A673 (cell line): ENCODE measurements around the gene XKR8. TPM values are rescaled to one million over a fixed set of nuclear protein-coding genes. Genes with fewer than 3 reads are reported as not detected.

ENCODE experiments used
- BruUV-seq: library from RNA; stranded (reverse); fragments of 400-500 nt; replicated peaks from 2 replicates; lab custom pipeline; 2021; lab: Mats Ljungman, UMichigan
- CTCF ChIA-PET: fragments of 300-600 bp; sonication (Branson Sonifier 250); formaldehyde crosslinking; loops from one replicate; lab custom pipeline; 2022; ENCODE audit warnings: antibody characterized with exemption; lab: Charles Lee
- POLR2A ChIA-PET: fragments of 300-600 bp; sonication (Branson Sonifier 250); formaldehyde crosslinking; loops from one replicate; lab custom pipeline; 2022; ENCODE audit warnings: antibody characterized with exemption; ENCODE audit not compliant: low non-redundant PET; lab: Charles Lee
- DNase-seq: peaks from one replicate; pipeline ENCODE4 v3.0.0-alpha.2; 2015; ENCODE audit warnings: low spot score
- H3K27ac ChIP-seq: fragments of 200-600 bp; sonication (generic); 2 replicates; pipeline ENCODE4 v1.5.1; 2016; ENCODE audit warnings: mixed run types, low read depth, mild to moderate bottlenecking, mixed read lengths, antibody characterized with exemption, low read length; ENCODE audit not compliant: poor library complexity, severe bottlenecking
- H3K27me3 ChIP-seq: fragments of 200-600 bp; sonication (generic); replicated peaks from 2 replicates; pipeline ENCODE4 v1.6.1; 2017; ENCODE audit warnings: mixed run types, low read depth, mild to moderate bottlenecking, mixed read lengths, antibody characterized with exemption, low read length; ENCODE audit not compliant: insufficient read depth, poor library complexity
- H3K36me3 ChIP-seq: fragments of 200-600 bp; sonication (generic); 2 replicates; pipeline ENCODE4 v1.6.1; 2016; ENCODE audit warnings: mixed run types, mild to moderate bottlenecking, mixed read lengths, antibody characterized with exemption, low read length; ENCODE audit not compliant: insufficient read depth, poor library complexity, severe bottlenecking
- H3K4me1 ChIP-seq: fragments of 200-600 bp; sonication (generic); 2 replicates; pipeline ENCODE4 v1.6.1; 2017; ENCODE audit warnings: mixed run types, mild to moderate bottlenecking, mixed read lengths, antibody characterized with exemption, low read length; ENCODE audit not compliant: insufficient read depth, poor library complexity, severe bottlenecking
- H3K4me3 ChIP-seq: fragments of 200-600 bp; sonication (generic); 2 replicates; pipeline ENCODE4 v1.5.1; 2016; ENCODE audit warnings: low read depth, mixed run types, mild to moderate bottlenecking, mixed read lengths, low read length; ENCODE audit not compliant: poor library complexity, severe bottlenecking
- H3K9me3 ChIP-seq: fragments of 200-600 bp; sonication (generic); 2 replicates; pipeline ENCODE4 v1.6.1; 2016; ENCODE audit warnings: mixed run types, low read depth, mild to moderate bottlenecking, mixed read lengths, antibody characterized with exemption, low read length; ENCODE audit not compliant: poor library complexity, severe bottlenecking
- CTCF ChIP-seq: fragments of 300-800, 200-600 bp; sonication (generic); conservative IDR thresholded peaks from 2 replicates; pipeline ENCODE4 v1.5.1; 2017; ENCODE audit warnings: low read depth, mild to moderate bottlenecking, antibody characterized with exemption, low read length, moderate library complexity, mixed read lengths
- EZH2 ChIP-seq: fragments of 200-600 bp; sonication (generic); IDR thresholded peaks from 2 replicates; pipeline ENCODE4 v1.6.1; 2017; ENCODE audit warnings: borderline replicate concordance, low read depth, mild to moderate bottlenecking, mixed read lengths, antibody characterized with exemption, low read length; ENCODE audit not compliant: poor library complexity, severe bottlenecking
- intact Hi-C: fragments of 100-400 bp; cut with micrococcal nuclease; formaldehyde crosslinking; loops from one replicate; pipeline ENCODE4 v1.10.0; 2022; ENCODE audit not compliant: unreplicated experiment
- total RNA-seq: library from RNA; stranded (reverse); gene quantifications from 2 replicates; pipeline ENCODE4 v1.2.3, GENCODE V29; 2021

Gene XKR8
- total RNA-seq, 1 experiment from 2014 or later = 6.4 TPM

DNA sequence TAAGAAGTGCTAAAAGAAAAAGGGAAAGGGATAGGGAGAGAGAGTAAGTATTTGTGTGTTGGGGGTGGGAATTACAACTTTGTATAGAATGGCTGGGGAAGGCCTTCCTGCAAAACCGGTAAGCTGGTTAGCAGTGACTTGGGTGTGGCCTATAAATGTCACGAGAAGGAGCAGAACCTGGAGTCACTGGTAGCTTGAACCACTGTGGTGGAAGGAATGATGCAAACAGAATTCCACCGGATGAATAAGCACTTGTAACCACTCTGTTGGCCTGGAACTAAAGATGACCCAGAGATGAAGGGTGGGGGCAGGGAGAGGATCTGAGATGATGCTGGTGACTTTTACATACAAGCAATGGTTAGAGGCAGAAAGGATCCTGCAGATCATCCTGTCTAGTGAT, 8.9 kb downstream of the XKR8 start:
- peaks cover 3% of the 10 kb centered on the region for H3K36me3 ChIP-seq
- intact Hi-C loops = no loop called here
- TF ChIP-seq EZH2 (no peak), CTCF (no peak)
- H3K27me3 ChIP-seq = no peaks in the 10 kb centered on the region
- no peaks in the 10 kb centered on the region for H3K9me3 ChIP-seq
- H3K27ac ChIP-seq = no peak overlapping the region
- no TSS peak for BruUV-seq
- no peaks in the 10 kb centered on the region for H3K4me1 ChIP-seq
- no peak for DNase-seq
- ChIA-PET CTCF (no interaction called here), POLR2A (no interaction called here)
- no peak overlapping the region for H3K4me3 ChIP-seq

- BruUV-seq = no TSS peak
- Histone ChIP-seq H3K9me3 (no peaks in the 10 kb centered on the region), H3K4me3 (no peak overlapping the region), H3K4me1 (no peaks in the 10 kb centered on the region), H3K27me3 (no peaks in the 10 kb centered on the region), H3K27ac (no peak overlapping the region), H3K36me3 (no peaks in the 10 kb centered on the region)
- TF ChIP-seq CTCF = no peak
- TF ChIP-seq EZH2 = no peak
- intact Hi-C loops = no loop called here
- no peak for DNase-seq
- ChIA-PET POLR2A (no interaction called here), CTCF (no interaction called here)
Observed at GRCh38 chr1:27970401-27970800, 10.6 kb downstream of the XKR8 start.

- no peak for TF ChIP-seq CTCF
- TF ChIP-seq EZH2 = no peak
- intact Hi-C loops = no loop called here
- no peak overlapping the region for H3K4me3 ChIP-seq
- no peaks in the 10 kb centered on the region for H3K27me3 ChIP-seq
- no TSS peak for BruUV-seq
- no peaks in the 10 kb centered on the region for H3K4me1 ChIP-seq
- H3K36me3 ChIP-seq = no peaks in the 10 kb centered on the region
- ChIA-PET POLR2A (interaction anchor here (0.6 kb wide), 1 partner anchor 22 kb away, joined by 4 read pairs; no protein-coding TSS in a partner anchor), CTCF (interaction anchor here (0.6 to 1.5 kb wide), 2 partner anchors 114 to 115 kb away, joined by 5 to 7 read pairs; no protein-coding TSS in a partner anchor)
- no peak overlapping the region for H3K27ac ChIP-seq
- DNase-seq = peak; percentile 59
- no peaks in the 10 kb centered on the region for H3K9me3 ChIP-seq
Observed at GRCh38 chr1:27971674-27972073, 11.9 kb downstream of the XKR8 start.
